Hepatocyte (in vitro differentiated cells): ENCODE results near the gene COX8A. TPM values are rescaled to one million over a fixed set of nuclear protein-coding genes. Genes with fewer than 3 reads are reported as not detected.

Experiments used
- DNase-seq: peaks from one replicate; pipeline ENCODE4 v3.0.0-alpha.2; 2016; ENCODE audit warnings: low spot score
- H2AFZ ChIP-seq: fragments of 200-600 bp; sonication (generic); 2 replicates; pipeline ENCODE4 v1.6.0; 2016; ENCODE audit warnings: antibody characterized with exemption, mild to moderate bottlenecking
- H3K27ac ChIP-seq: fragments of 200-600 bp; sonication (generic); 2 replicates; pipeline ENCODE4 v1.5.1; 2016; ENCODE audit warnings: mild to moderate bottlenecking
- H3K27me3 ChIP-seq: fragments of 200-600 bp; sonication (generic); 2 replicates; pipeline ENCODE4 v1.6.1; 2016
- H3K36me3 ChIP-seq: fragments of 200-600 bp; sonication (generic); replicated peaks from 2 replicates; pipeline ENCODE4 v1.5.1; 2016; ENCODE audit warnings: low read depth; ENCODE audit not compliant: insufficient read depth
- H3K4me1 ChIP-seq: fragments of 200-600 bp; sonication (generic); 2 replicates; pipeline ENCODE4 v1.5.1; 2016; ENCODE audit warnings: mild to moderate bottlenecking, moderate library complexity; ENCODE audit not compliant: insufficient read depth
- H3K4me2 ChIP-seq: fragments of 200-600 bp; sonication (generic); 2 replicates; pipeline ENCODE4 v1.6.0; 2016
- H3K4me3 ChIP-seq: fragments of 200-600 bp; sonication (generic); 2 replicates; pipeline ENCODE4 v1.5.1; 2016; ENCODE audit warnings: mild to moderate bottlenecking
- H3K79me2 ChIP-seq: fragments of 200-600 bp; sonication (generic); 2 replicates; pipeline ENCODE4 v1.6.0; 2017; ENCODE audit warnings: mild to moderate bottlenecking
- H3K9me2 ChIP-seq: fragments of 200-600 bp; sonication (generic); replicated peaks from 2 replicates; pipeline ENCODE4 v1.6.0; 2017; ENCODE audit warnings: mild to moderate bottlenecking; ENCODE audit not compliant: insufficient read depth
- H3K9me3 ChIP-seq: fragments of 200-600 bp; sonication (generic); 2 replicates; pipeline ENCODE4 v1.5.1; 2016; ENCODE audit warnings: low read depth, mild to moderate bottlenecking
- H4K20me1 ChIP-seq: fragments of 200-600 bp; sonication (generic); 2 replicates; pipeline ENCODE4 v1.6.0; 2016; ENCODE audit warnings: mild to moderate bottlenecking; ENCODE audit not compliant: insufficient read depth, poor library complexity, severe bottlenecking
- EZH2 ChIP-seq: fragments of 200-600 bp; sonication (generic); IDR thresholded peaks from 2 replicates; pipeline ENCODE4 v1.6.1; 2016; ENCODE audit warnings: antibody characterized with exemption, mild to moderate bottlenecking, borderline replicate concordance
- EZH2phosphoT487 ChIP-seq: fragments of 200-600 bp; sonication (generic); IDR thresholded peaks from one replicate; pipeline ENCODE4 v1.6.1; 2018; ENCODE audit warnings: antibody characterized with exemption, mild to moderate bottlenecking, low read depth, moderate library complexity; ENCODE audit not compliant: unreplicated experiment, severe bottlenecking
- WGBS: methylation state at CpG from one replicate; pipeline ENCODE4 v1.1.6; 2016; ENCODE audit warnings: low lambda C conversion rate; ENCODE audit errors: missing lambda C conversion rate; 5-methylcytosine and 5-hydroxymethylcytosine counted together
- polyA plus RNA-seq: library from polyadenylated mRNA; unstranded; fragments of >200 nt; fragmentation: Nextera tagmentation; extraction: Ambion mirVana; gene quantifications from 2 replicates; pipeline ENCODE4 v1.2.1, GENCODE V29; 2016
- total RNA-seq: library from RNA; depleted of rRNA; stranded (reverse); fragments of >200 nt; gene quantifications from 2 replicates; pipeline ENCODE4 v1.2.3, GENCODE V29; 2014
- TF ChIP-seq, protein P1 (sequence below): fragments of 200-600 bp; sonication (generic); IDR thresholded peaks from 2 replicates; pipeline ENCODE4 v1.5.1; 2016; ENCODE audit warnings: antibody characterized with exemption, mild to moderate bottlenecking; ENCODE audit not compliant: poor library complexity

The COX8A gene
- total and polyA plus RNA-seq, 2 experiments from 2014 or later, result 430 to 463 TPM

DNA sequence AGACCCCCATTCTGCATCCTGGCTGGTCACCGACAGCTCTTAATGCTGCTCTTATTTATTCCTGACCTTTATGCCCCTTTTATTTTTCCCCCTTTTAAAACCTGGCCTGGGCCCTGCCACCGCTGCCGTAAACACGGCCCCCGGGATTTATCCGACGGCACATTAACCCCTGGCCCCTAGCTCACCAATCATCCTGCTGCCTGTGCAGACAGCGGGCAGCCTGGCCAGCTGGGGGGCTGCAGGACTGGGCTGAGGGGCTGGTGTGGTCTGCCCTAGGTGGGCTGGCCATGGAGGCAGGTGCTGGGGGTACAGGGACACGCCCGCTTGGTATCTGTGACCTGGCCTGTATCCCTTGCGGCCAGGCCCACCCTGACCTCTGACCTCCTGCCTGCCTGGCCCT is 39.9 kb downstream of the COX8A start:
- Histone ChIP-seq H3K27me3 (no peaks in the 10 kb centered on the region), H3K9me3 (no peaks in the 10 kb centered on the region), H3K4me3 (no peak overlapping the region), H3K4me1 (no peaks in the 10 kb centered on the region), H3K9me2 (no peaks in the 10 kb centered on the region), H3K36me3 (no peaks in the 10 kb centered on the region), H3K4me2 (no peak overlapping the region), H2AFZ (no peak overlapping the region), H3K27ac (no peak overlapping the region), H3K79me2 (no peaks in the 10 kb centered on the region), H4K20me1 (no peaks in the 10 kb centered on the region)
- no peak for DNase-seq
- TF ChIP-seq EZH2phosphoT487, result no peak
- TF ChIP-seq, protein P1, sequence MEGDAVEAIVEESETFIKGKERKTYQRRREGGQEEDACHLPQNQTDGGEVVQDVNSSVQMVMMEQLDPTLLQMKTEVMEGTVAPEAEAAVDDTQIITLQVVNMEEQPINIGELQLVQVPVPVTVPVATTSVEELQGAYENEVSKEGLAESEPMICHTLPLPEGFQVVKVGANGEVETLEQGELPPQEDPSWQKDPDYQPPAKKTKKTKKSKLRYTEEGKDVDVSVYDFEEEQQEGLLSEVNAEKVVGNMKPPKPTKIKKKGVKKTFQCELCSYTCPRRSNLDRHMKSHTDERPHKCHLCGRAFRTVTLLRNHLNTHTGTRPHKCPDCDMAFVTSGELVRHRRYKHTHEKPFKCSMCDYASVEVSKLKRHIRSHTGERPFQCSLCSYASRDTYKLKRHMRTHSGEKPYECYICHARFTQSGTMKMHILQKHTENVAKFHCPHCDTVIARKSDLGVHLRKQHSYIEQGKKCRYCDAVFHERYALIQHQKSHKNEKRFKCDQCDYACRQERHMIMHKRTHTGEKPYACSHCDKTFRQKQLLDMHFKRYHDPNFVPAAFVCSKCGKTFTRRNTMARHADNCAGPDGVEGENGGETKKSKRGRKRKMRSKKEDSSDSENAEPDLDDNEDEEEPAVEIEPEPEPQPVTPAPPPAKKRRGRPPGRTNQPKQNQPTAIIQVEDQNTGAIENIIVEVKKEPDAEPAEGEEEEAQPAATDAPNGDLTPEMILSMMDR, result no peak
- no peak for TF ChIP-seq EZH2
- WGBS, result 70% methylated on average over 11 of the region's 11 CpGs

DNA sequence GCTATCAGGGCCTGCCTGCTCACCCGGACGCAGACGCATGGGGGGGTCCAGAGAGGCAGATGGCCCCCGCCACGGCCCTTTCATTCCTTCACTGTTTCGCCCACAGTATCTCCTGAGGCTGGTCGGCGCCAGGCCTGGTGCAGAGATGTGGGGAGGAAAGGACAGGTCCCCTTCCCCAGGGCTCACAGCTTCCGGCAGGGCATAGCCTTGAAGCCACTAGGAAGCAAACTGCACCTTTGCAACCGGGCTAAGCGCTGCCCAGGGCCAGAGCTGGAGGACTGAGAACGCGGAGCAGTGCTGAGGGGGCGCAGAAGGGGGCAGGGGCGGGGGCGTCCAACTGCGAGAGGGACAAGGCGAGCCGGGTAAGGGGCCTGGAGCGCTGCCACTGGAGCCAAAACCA is 41.1 kb downstream of the COX8A start:
- Histone ChIP-seq H3K27me3 (peaks cover 3% of the 10 kb centered on the region), H3K36me3 (no peaks in the 10 kb centered on the region), H3K79me2 (no peaks in the 10 kb centered on the region), H3K27ac (no peak overlapping the region), H3K9me2 (no peaks in the 10 kb centered on the region), H3K4me2 (no peak overlapping the region), H3K9me3 (no peaks in the 10 kb centered on the region), H4K20me1 (no peaks in the 10 kb centered on the region), H2AFZ (no peak overlapping the region), H3K4me1 (no peaks in the 10 kb centered on the region), H3K4me3 (no peak overlapping the region)
- TF ChIP-seq EZH2, result no peak
- TF ChIP-seq, protein P1, result no peak
- no peak for TF ChIP-seq EZH2phosphoT487
- WGBS, result 89% methylated on average over 18 of the region's 20 CpGs
- no peak for DNase-seq

DNA sequence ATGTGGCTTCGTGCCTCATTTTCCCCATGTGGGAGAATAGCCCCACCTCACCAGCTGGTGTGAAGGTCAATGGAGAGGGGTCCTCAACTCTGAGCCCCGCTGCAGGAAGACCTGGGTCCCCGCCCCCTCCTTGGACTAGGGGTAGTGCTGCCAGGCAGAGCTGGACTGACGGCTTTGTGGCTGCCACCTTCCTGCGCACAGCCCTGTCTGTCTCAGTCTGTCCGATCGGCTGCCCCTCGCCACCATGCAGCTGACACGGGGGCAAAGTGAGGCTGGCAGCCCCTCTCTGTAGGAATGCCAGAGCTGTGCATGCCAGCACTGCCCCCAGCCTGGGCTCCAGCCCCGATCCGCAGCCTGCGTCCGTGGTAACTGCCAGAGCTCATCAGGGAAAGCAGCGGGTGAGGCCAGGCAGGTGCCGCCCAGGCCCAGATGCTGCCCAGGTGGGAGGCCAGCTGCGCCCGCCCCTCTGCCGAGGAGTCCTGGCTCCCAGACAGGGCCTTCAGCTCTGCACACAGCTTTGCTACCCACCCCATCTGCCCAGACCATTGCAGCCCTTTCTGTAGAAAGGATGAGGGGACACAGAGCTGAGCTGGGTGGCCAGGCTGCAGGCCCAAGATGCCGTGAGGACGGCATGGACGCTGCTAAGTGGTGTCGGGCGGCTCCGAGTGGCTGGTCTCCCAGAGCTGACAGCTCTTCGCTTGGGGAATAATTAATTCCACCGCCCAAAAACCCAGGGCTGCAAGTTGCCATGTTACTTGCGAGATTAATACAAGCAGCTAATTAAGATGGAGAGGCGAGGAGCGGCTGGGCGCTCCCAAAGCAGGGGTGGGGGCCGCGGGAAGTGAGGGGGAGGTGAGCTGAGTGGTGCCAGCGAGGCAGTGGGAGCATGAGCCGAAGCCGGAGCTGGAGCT is 41.8 kb downstream of the COX8A start:
- Histone ChIP-seq H3K9me3 (no peaks in the 10 kb centered on the region), H3K4me2 (no peak overlapping the region), H3K4me1 (peaks cover 3% of the 10 kb centered on the region), H3K27me3 (peaks cover 3% of the 10 kb centered on the region), H3K27ac (no peak overlapping the region), H4K20me1 (no peaks in the 10 kb centered on the region), H3K36me3 (no peaks in the 10 kb centered on the region), H3K9me2 (no peaks in the 10 kb centered on the region), H3K79me2 (no peaks in the 10 kb centered on the region), H3K4me3 (no peak overlapping the region), H2AFZ (no peak overlapping the region)
- no peak for DNase-seq
- no peak for TF ChIP-seq EZH2phosphoT487
- TF ChIP-seq, protein P1, result no peak
- no peak for TF ChIP-seq EZH2
- whole genome bisulfite sequencing, result 94% methylated on average over 33 of the region's 35 CpGs
